Measurements from ENCODE around the gene EN2.

GRCh38 chr7:155420116-155420515, 37.8 kb upstream of the EN2 start:
- TF ChIP-seq, protein P1, sequence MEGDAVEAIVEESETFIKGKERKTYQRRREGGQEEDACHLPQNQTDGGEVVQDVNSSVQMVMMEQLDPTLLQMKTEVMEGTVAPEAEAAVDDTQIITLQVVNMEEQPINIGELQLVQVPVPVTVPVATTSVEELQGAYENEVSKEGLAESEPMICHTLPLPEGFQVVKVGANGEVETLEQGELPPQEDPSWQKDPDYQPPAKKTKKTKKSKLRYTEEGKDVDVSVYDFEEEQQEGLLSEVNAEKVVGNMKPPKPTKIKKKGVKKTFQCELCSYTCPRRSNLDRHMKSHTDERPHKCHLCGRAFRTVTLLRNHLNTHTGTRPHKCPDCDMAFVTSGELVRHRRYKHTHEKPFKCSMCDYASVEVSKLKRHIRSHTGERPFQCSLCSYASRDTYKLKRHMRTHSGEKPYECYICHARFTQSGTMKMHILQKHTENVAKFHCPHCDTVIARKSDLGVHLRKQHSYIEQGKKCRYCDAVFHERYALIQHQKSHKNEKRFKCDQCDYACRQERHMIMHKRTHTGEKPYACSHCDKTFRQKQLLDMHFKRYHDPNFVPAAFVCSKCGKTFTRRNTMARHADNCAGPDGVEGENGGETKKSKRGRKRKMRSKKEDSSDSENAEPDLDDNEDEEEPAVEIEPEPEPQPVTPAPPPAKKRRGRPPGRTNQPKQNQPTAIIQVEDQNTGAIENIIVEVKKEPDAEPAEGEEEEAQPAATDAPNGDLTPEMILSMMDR (IDR thresholded peaks at IDR 0.05; ENCODE audit: insufficient read depth, low read length): no peak
- no peak for TF ChIP-seq REST (IDR thresholded peaks at IDR 0.05; ENCODE audit: insufficient replicate concordance, low read depth)
